K562 (cell line): Measurements from ENCODE around the gene PCED1B. TPM values are rescaled to one million over a fixed set of nuclear protein-coding genes. Genes with fewer than 3 reads are reported as not detected.

Source experiments
- PTRF ChIP-seq: fragments of 450-650 bp; IDR thresholded peaks from 2 replicates; pipeline ENCODE4 v1.6.1; 2016; ENCODE audit warnings: mild to moderate bottlenecking, missing genetic modification characterization, missing compliant biosample characterization
- ZNF347 ChIP-seq: fragments of 450-650 bp; formaldehyde crosslinking; IDR thresholded peaks from 2 replicates; pipeline ENCODE4 v1.4.0; 2020; ENCODE audit warnings: low read depth, mild to moderate bottlenecking, moderate library complexity
- polyA plus RNA-seq, 8 experiments: library from polyadenylated mRNA; depleted of rRNA in 4 of 8; stranded (reverse) in 5 of 8; unstranded in 3 of 8; fragments of >200 nt; fragmentation: Nextera tagmentation in 2 of 8; fragmentation: Illumina TruSeq in 1 of 8; extraction: Ambion mirVana in 2 of 8; extraction: Trizol in 1 of 8; gene quantifications; 2 replicates each; pipeline versions ENCODE4 v1.2.1 to v1.2.3, GENCODE V29; 2011 to 2014; ENCODE audit warnings: inconsistent platforms in 1 of 8, missing spikeins in 1 of 8
- total RNA-seq, 7 experiments: library from RNA; depleted of rRNA in 6 of 7; stranded (reverse); fragments of >200 nt in 6 of 7; fragmentation: Illumina TruSeq in 2 of 7; extraction: Trizol in 2 of 7; gene quantifications; 2 replicates each; pipeline versions ENCODE4 v1.2.1 to v1.2.3, GENCODE V29; 2011 to 2021; ENCODE audit warnings: low replicate concordance in 1 of 7
- TF ChIP-seq, protein P1 (sequence below): fragments of 450-650 bp; IDR thresholded peaks from 2 replicates; pipeline ENCODE4 v1.6.1; 2016; ENCODE audit warnings: mild to moderate bottlenecking, moderate library complexity
- TF ChIP-seq, protein P2 (sequence below): fragments of 250-450 bp; sonication (Bioruptor Pico); IDR thresholded peaks from 2 replicates; pipeline ENCODE4 v1.5.0; 2020; ENCODE audit warnings: mild to moderate bottlenecking, borderline replicate concordance
- TF ChIP-seq, protein P3 (sequence below): sonication (generic); formaldehyde crosslinking; IDR thresholded peaks from 2 replicates; pipeline ENCODE4 v1.8.0; 2022; ENCODE audit warnings: missing genetic modification reagents, mild to moderate bottlenecking, borderline replicate concordance

The PCED1B gene
- total and polyA plus RNA-seq, 9 of the 15 experiments (the other 6 are each of a cell fraction or from before 2014, with no cell fraction given) = 1.2 to 9.3 (median 2.5) TPM

DNA sequence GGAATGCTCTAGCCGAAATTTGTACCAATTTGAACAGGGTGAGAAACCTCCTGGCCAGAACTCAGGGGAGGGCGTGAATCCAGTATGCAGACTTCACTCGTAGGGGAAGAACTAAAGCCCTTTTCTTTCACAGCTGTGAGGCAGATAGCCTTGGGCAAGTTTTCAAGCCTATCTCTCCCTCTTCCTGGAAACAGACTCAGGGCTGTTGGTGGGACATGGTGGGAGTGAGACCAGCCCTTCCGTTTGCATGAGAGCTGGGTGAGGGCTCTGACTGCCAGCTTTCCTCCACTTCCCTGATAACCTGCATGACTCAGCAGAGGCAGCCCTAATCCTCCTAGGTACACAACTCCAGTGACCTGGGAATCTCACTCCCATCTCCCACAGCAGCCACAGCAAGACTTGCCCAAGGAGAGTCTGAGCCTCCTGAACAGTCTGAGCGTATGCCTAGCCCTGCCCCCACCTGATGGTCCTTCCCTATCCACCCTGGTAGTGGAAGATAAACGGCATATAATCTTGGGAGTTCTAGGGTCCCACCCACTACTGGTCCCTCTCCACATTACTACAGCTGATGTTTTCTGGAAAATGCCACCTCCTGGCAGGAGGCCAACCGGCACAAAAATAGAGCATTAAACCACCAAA lies 170.4 kb downstream of the PCED1B start (continued):
- TF ChIP-seq, protein P1, sequence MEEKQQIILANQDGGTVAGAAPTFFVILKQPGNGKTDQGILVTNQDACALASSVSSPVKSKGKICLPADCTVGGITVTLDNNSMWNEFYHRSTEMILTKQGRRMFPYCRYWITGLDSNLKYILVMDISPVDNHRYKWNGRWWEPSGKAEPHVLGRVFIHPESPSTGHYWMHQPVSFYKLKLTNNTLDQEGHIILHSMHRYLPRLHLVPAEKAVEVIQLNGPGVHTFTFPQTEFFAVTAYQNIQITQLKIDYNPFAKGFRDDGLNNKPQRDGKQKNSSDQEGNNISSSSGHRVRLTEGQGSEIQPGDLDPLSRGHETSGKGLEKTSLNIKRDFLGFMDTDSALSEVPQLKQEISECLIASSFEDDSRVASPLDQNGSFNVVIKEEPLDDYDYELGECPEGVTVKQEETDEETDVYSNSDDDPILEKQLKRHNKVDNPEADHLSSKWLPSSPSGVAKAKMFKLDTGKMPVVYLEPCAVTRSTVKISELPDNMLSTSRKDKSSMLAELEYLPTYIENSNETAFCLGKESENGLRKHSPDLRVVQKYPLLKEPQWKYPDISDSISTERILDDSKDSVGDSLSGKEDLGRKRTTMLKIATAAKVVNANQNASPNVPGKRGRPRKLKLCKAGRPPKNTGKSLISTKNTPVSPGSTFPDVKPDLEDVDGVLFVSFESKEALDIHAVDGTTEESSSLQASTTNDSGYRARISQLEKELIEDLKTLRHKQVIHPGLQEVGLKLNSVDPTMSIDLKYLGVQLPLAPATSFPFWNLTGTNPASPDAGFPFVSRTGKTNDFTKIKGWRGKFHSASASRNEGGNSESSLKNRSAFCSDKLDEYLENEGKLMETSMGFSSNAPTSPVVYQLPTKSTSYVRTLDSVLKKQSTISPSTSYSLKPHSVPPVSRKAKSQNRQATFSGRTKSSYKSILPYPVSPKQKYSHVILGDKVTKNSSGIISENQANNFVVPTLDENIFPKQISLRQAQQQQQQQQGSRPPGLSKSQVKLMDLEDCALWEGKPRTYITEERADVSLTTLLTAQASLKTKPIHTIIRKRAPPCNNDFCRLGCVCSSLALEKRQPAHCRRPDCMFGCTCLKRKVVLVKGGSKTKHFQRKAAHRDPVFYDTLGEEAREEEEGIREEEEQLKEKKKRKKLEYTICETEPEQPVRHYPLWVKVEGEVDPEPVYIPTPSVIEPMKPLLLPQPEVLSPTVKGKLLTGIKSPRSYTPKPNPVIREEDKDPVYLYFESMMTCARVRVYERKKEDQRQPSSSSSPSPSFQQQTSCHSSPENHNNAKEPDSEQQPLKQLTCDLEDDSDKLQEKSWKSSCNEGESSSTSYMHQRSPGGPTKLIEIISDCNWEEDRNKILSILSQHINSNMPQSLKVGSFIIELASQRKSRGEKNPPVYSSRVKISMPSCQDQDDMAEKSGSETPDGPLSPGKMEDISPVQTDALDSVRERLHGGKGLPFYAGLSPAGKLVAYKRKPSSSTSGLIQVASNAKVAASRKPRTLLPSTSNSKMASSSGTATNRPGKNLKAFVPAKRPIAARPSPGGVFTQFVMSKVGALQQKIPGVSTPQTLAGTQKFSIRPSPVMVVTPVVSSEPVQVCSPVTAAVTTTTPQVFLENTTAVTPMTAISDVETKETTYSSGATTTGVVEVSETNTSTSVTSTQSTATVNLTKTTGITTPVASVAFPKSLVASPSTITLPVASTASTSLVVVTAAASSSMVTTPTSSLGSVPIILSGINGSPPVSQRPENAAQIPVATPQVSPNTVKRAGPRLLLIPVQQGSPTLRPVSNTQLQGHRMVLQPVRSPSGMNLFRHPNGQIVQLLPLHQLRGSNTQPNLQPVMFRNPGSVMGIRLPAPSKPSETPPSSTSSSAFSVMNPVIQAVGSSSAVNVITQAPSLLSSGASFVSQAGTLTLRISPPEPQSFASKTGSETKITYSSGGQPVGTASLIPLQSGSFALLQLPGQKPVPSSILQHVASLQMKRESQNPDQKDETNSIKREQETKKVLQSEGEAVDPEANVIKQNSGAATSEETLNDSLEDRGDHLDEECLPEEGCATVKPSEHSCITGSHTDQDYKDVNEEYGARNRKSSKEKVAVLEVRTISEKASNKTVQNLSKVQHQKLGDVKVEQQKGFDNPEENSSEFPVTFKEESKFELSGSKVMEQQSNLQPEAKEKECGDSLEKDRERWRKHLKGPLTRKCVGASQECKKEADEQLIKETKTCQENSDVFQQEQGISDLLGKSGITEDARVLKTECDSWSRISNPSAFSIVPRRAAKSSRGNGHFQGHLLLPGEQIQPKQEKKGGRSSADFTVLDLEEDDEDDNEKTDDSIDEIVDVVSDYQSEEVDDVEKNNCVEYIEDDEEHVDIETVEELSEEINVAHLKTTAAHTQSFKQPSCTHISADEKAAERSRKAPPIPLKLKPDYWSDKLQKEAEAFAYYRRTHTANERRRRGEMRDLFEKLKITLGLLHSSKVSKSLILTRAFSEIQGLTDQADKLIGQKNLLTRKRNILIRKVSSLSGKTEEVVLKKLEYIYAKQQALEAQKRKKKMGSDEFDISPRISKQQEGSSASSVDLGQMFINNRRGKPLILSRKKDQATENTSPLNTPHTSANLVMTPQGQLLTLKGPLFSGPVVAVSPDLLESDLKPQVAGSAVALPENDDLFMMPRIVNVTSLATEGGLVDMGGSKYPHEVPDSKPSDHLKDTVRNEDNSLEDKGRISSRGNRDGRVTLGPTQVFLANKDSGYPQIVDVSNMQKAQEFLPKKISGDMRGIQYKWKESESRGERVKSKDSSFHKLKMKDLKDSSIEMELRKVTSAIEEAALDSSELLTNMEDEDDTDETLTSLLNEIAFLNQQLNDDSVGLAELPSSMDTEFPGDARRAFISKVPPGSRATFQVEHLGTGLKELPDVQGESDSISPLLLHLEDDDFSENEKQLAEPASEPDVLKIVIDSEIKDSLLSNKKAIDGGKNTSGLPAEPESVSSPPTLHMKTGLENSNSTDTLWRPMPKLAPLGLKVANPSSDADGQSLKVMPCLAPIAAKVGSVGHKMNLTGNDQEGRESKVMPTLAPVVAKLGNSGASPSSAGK = no peak
- TF ChIP-seq, protein P2, sequence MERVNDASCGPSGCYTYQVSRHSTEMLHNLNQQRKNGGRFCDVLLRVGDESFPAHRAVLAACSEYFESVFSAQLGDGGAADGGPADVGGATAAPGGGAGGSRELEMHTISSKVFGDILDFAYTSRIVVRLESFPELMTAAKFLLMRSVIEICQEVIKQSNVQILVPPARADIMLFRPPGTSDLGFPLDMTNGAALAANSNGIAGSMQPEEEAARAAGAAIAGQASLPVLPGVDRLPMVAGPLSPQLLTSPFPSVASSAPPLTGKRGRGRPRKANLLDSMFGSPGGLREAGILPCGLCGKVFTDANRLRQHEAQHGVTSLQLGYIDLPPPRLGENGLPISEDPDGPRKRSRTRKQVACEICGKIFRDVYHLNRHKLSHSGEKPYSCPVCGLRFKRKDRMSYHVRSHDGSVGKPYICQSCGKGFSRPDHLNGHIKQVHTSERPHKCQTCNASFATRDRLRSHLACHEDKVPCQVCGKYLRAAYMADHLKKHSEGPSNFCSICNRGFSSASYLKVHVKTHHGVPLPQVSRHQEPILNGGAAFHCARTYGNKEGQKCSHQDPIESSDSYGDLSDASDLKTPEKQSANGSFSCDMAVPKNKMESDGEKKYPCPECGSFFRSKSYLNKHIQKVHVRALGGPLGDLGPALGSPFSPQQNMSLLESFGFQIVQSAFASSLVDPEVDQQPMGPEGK (CRISPR knock-in tag) = no peak
- TF ChIP-seq PTRF (tag) = no peak
- TF ChIP-seq ZNF347 (CRISPR knock-in tag) = no peak
- TF ChIP-seq, protein P3, sequence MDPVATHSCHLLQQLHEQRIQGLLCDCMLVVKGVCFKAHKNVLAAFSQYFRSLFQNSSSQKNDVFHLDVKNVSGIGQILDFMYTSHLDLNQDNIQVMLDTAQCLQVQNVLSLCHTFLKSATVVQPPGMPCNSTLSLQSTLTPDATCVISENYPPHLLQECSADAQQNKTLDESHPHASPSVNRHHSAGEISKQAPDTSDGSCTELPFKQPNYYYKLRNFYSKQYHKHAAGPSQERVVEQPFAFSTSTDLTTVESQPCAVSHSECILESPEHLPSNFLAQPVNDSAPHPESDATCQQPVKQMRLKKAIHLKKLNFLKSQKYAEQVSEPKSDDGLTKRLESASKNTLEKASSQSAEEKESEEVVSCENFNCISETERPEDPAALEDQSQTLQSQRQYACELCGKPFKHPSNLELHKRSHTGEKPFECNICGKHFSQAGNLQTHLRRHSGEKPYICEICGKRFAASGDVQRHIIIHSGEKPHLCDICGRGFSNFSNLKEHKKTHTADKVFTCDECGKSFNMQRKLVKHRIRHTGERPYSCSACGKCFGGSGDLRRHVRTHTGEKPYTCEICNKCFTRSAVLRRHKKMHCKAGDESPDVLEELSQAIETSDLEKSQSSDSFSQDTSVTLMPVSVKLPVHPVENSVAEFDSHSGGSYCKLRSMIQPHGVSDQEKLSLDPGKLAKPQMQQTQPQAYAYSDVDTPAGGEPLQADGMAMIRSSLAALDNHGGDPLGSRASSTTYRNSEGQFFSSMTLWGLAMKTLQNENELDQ = no peak
